Stimulated activated CD4-positive, alpha-beta T cell treated with anti-CD3 and anti-CD28 coated beads, Interleukin-12 subunit alpha, Interleukin-12 subunit beta, amount 100 ng/mL, for 24 hours (primary cell): Measurements from ENCODE around the gene TMEM121.

Experiments
- DNase-seq, 2 experiments: peaks; one replicate each; pipeline ENCODE4 v3.0.0-alpha.2; 2020; ENCODE audit warnings: low read depth in 2 of 2

The TMEM121 gene

DNA sequence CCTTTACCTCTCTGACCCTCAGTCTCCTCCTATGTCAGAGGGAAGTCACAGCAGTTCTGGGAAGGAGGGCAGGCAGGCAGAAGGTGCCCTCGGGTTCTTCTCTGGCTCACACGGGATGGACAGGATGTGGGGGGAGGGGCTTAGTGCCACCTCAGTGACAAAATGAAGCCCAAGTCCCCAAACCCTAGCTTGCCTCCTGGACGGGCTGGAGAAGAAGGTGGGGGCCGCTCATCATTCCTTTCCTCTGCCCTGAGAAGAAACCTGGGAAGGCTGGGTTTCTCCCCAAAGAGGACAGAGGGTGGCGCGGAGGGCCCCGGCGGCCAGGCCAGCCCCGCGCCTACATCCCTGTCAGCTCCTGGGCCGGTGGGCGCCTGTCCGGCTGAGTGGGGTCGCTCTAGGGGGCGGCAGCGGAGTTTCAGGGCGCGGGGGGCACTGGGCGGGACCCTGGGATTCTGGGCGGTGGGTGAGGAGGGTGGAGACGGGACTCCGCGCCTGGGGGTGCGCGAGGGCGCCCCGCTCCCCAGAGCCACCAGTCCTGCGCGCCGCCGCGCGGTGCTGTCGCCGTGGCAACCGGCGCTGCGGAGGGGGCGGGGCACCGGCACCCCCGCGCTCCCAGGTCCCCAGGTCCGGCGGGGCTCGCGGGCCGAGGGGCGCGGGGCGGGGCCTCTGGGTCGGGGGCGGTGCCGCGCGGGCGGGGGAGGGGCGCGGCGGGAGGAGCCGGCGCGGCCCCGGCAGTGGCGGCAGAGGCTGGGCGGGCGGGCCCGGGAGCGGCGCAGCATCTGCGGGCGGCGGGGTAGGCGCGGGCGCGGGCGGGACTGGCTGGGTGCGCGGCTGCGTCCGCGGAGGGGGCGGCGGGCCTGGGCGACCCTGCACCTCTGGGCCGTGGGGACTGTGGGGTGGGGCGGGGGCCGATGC lies at the start of gene TMEM121:
Gene TMEM121 (plus strand): TSS at position 723 of the 915 bp plus-strand sequence. CDS start 2,252 bp downstream, outside the sequence.
- DNase-seq = no peak

DNA sequence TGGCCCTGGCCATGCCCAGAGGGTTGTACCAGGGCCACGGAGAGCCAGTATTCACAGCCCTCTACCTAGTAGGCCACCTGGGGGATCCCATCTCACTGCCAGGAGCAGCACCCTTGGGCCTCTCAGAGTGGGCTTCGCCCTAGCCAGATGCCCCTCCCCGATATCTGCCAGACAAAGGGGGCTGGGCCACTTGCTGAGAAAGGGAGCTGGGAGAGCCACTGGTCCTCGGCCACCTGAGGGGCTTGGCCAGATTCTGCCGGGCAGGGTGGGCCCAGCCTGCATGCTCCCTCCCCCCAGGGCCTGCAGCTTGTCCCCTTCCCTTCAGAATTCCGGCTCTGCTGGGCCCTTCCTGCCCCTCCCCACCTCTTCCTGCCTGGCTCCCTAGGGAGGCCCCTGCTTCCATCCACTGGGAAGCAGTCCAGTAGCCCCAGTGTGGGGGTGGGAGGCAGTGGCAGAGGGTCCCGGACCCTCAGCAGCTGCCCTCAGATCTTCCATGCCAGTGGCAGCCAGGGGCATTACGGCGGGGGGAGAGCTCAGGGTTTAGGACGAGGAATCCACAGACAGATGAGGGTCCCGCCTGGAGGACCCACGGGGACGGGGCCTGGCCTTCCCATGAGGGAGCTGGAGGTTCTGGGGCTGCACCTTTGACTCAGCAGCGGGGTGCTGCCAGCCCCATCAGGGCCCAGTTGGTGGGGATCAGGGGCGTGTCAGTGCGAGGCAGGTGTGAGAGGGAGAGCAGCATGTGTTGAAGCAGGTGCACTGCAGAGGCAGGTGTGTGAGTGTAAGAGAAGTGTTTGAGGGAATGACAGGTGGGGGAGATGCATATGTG lies 49.3 kb upstream of the TMEM121 start:
- DNase-seq = no peak

DNA sequence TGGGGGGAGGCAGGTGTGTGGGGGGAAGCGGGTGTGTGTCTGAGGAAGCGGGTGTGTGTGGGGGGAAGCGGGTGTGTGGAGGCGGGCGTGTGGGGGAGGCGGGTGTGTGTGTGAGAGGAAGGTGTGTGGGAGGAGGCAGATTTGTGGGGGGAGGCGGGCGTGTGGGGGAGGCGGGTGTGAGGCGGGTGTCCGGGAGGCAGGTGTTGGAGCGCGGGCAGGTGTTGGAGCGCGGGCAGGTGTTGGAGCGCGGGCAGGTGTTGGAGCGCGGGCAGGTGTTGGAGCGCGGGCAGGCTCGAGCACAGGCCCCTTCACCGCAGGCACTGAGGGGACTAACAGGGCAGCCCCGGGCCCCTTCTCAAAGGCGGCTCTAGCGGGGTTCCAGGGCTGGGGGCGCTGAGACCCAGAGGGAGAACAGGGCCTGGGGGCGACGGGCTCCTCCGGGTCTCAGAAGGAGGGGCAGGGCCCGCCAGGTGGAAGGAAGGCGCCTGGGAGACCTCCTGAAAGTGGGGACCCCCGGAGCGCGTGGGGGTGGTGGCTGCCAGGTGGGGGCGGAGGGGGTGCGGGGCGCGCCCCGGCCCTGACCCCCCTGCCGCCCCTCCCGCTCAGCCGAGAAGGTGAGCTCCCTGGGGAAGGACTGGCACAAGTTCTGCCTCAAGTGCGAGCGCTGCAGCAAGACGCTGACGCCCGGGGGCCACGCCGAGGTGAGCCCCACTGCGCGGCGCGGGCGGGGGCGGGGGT lies 48.6 kb upstream of the TMEM121 start:
- no peak for DNase-seq

DNA sequence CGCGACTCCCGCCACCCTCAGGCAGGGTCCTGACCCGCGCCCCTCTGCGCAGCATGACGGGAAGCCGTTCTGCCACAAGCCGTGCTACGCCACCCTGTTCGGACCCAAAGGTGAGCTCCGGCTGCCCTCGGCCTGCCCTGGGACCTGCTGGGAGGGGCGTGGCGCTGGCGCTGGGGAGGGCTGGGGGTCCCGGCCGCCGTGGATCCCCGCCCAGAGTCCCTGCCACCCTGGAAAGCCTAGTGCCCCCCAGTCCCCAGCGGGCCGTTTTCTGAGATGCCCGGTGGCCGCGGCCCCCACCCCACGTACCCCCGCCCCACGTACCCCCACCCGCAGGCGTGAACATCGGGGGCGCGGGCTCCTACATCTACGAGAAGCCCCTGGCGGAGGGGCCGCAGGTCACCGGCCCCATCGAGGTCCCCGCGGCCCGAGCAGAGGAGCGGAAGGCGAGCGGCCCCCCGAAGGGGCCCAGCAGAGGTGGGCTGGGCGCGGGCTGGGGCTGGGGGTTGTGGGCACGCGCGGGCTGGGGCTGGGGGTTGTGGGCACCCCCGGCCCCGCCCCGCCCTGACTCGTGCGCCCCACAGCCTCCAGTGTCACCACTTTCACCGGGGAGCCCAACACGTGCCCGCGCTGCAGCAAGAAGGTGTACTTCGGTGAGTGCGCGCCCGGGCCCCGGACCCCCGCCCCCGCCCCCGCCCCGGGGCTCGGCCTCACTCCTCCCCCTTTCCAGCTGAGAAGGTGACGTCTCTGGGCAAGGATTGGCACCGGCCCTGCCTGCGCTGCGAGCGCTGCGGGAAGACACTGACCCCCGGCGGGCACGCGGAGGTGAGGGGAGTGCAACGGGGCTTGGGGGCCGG lies 47.8 kb upstream of the TMEM121 start:
- no peak for DNase-seq

DNA sequence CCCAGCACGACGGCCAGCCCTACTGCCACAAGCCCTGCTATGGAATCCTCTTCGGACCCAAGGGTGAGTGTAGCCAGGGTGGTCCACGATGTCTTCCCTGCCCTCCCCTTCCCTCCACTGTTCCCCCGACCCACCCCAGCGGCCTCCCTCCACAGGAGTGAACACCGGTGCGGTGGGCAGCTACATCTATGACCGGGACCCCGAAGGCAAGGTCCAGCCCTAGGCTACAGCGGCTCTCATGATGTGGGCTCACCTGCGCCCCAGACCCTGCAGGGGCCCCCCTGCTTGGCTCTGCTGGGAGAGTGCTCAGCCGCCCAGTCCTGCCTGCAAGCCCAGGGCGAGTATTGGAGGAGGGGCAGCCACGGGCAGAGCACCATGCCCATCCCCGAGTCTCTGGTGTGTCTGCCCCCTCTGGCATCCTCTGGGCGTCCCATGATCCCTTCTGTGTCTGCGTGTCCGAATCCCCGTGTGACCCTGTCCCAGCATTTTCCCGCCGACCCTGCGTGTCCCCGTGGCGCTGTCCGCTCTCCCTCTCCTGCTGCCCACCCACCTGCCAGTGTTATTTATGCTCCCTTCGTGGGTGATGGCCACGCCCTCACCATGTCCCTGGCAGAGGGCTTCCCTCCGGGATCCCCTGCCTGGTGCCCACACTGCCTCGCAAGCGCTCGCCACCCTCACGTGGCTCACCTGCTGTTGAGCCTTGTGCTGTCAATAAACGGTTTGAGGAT lies 46.8 kb upstream of the TMEM121 start:
- DNase-seq = no peak

DNA sequence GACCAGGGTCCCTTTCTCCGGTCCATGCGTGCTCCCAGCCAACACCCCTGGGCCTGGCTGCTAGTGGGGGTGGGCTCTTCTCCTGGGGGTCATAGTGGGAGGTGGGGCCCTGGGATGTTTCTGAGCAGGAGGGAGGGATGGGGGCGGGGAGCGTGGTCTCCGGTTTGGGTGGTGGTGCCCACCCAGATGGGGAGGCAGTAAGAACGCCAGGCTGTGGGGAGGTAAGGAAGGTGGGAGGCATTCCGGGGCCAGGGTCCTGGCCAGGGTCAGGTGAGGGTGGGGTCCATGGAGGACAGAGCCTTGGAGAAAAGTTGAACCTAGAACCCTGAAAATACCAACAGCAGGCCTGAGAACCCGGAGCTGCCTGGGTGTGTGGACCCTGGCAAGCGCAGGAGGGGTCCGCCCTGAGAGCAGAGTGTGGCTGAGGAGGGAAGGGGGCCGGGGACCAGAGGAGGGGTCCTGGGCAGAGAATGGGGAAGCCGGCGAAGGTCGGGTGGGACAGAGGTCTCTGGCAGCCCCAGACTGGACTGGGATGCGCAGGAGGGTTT lies 46.1 kb upstream of the TMEM121 start:
- no peak for DNase-seq

DNA sequence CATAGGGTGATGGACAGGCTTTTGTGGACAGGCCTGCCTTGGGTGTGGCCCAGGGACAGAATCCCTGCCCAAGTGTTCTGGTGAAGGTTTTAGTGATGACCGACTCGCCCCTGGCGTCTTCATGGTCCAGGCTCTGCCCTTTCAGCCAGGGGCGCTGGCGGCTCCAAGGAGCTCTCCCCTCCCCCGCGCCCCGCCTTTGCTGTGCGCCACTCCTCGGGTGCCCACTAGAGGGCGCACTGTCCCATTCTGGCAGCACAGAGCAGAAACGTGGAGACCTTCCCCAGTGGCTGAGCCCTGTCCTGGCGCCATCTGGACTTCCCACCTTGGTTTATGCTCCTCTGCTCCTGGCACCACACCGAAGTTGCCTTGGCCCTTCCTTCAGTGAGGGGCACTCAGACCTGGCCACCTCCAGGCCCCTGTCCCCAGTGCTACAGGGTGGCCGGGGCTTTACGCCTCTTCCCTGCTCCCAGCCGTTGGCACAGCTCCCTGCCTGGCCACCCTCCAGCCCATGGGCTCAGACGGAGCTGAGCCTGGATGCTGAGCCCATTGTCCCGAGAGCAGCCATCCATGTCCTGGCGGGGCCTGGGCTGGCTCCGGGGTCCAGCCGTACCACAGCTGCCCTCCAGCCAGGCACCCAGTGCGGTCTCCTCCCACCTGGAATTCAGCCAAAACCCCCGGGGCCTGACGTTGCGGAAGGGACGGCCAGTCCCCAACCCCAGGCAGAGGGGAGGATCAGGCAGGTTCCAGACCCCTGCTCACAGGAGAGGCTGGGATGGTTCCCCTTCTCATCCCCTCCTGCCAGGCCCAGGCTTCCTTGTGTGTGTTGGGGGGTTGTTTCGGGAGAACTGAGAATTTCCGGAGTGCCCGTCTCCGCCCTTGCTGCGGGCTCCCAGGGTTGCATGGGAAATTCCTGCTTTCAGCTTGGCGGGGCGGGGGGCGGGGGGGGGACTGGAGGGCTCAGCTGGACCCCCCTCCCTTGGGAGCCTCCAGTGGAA lies 45.3 kb upstream of the TMEM121 start:
- peak; percentile 81 to 88 for DNase-seq

DNA sequence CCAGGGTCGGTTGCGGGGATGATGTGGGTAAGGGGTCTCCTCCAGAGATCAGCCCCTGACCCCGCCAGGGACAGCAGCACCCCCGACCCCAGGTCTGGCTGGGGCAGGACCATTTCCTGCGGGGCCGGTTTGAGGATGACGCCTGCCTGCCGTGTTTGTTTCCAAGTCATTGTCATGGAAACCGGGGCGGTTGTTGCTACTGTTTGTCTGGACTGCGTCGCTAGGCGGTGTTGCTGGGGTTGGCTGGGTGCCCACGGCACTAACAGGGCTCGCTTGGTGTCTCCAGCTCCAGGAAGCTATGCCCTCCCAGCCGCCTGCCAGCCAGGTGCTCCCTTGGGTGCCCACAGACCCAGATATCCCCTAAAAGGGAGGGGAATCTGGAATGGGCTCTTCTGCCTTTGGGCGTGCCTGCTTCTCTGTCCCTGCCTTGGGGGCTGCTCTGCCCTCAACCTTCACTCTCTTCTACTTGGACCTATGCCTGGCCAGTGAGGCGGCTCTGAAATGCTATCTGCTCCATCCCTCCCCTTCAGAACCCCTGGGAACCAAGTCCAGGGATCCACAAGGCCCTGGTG lies 44.4 kb upstream of the TMEM121 start:
- peak; percentile 77 to 82 for DNase-seq

DNA sequence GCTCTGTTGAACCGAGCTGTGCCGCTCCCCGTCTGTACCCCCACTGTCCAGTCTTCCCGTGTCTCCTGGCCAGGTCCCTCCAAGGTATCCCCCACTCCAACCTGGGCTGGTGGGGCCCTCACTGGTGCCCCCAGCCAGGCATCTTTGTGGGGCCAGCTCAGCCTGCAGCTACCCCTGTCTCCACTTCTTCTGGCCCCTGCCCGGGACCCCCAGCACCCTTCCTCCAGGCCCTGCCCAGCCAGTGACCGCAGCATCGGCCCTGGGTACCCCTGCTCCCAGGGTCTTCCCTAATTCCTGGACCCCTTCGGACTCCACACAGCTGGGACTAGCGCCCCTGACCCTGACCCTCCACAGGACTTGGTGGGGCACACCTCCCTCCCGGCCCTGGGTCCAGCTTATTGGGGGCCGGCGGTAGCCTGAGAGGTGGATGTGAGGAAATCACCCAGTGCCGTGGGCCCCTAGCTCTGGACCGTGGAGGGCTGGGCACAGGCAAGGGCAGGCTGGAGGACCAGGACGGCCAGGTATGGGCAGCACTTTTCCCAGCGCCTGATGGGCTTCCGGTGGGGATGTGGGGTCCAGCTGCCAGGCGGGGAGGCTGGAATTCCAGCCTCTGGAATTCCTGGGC lies 43.8 kb upstream of the TMEM121 start:
- DNase-seq = no peak

DNA sequence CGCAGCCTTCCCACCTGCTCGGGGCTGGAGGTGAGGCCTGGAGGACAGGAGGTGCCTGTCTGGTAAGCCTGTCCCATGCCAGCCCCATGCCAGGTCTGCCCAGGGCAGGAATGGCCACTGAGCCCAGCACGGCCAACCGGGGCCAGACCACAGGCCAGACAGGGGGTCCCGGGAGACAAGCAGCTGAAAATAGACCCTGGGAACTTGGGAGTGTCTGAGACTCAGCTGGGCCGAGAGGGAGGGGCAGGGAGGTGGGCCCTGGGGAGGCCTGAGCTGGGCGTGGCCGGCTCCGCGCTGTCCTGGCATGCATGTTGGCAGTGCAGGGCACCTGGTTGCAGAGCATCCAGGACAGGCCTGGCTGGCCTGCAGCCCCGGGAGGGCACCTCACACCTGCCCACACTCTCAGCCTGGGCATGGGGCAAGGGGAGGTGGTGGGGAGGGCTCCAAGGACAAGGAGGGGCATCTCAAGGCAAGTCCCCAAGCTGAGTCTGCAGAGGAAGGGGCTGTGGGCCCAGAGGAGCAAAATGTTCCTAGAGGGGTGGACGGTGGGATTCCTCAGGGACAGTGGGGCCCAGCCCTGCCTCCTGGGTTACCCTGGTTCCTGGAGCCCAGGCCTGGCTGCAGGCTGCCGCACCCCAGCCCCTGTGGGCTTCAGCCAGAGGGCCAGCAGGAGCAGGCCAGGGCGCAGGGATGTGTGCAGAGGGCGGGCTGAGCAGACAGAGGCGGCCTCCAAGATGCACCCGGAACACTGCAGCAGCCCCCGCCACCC lies 42.9 kb upstream of the TMEM121 start:
- no peak for DNase-seq

DNA sequence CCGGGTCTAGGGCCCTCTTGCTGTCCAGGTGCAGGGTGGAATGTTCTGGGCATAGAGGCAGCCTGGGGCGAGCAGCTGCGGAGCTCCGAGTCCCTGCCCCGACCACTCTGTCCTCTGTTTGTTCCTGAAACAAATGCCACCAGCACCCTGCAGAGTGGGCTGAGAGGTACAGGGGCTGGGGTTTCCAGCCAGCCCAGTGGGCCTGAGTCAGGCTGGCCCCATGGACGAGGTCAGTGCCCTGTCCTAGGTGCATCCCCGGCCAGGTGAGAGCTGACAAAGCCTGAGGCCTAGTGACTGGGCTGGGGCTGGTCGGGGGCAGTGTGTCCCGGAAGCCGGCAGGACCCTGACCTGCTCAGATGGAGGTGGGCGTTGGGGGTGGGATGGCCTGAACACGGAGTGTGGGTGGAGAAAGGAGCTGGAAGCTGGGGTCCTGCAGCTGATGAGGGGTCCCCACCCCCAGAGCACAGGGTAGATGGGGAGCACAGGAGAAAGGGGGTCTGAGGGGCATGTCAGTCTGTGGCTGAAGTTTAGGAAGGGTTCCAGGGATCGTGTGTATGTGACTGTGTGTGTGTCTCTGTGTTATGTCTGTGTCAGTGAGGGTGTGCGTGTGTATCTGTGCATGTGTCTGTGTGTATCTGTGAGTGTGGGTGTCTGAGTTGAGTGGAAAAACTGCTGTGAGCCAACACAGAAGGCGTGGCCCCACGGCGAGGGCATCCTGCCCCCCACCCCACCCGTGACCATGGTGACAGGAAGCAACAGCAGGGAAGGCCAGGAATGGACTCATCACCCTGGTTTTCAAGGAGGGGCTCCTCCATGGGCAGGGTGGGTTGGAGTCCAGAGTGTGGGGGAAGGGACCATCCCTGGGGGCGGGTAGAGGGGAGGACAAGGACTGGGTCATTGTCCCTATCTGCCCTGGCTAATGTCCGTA lies 42.0 kb upstream of the TMEM121 start:
- DNase-seq = no peak

DNA sequence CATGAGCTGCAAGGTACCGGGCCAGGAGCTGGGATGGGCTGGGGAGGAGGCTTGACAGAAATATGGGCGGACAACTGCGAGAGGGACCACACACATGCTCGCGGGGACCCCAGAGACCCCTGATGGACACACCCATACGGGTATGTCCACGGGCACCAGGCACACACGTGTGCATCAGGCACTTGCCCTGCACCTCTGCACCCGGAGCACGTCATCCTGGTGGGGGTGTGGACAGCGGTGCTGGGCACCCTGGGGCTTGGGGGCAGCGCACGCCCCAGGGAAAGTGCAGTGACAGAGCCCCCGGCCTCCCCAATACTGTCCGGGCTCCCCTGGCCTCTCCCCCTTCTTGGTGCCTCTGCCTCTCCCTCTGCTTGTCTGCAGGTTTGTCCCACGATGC lies 41.4 kb upstream of the TMEM121 start:
- no peak for DNase-seq

DNA sequence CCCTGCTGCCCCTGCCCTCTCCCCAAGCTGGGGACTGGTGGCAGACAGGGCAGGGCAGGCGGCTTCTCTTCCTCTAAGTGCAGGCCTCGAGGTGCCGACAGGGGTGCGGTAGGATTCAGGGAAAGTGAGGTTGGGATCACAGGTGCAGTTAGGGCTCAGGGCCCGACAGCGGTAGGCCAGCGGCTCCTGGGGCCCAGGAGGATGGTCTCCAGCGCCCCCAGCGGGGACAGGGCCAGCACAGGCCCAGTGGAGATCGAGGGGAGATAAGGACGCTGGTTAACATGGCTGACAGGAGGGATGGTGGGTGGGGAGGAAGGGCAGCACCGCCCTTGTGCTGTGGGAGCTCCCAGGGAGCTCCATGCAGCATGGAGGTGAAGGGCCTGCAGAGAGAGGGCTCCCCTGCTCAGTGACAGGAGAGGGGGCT lies 40.6 kb upstream of the TMEM121 start:
- no peak for DNase-seq

DNA sequence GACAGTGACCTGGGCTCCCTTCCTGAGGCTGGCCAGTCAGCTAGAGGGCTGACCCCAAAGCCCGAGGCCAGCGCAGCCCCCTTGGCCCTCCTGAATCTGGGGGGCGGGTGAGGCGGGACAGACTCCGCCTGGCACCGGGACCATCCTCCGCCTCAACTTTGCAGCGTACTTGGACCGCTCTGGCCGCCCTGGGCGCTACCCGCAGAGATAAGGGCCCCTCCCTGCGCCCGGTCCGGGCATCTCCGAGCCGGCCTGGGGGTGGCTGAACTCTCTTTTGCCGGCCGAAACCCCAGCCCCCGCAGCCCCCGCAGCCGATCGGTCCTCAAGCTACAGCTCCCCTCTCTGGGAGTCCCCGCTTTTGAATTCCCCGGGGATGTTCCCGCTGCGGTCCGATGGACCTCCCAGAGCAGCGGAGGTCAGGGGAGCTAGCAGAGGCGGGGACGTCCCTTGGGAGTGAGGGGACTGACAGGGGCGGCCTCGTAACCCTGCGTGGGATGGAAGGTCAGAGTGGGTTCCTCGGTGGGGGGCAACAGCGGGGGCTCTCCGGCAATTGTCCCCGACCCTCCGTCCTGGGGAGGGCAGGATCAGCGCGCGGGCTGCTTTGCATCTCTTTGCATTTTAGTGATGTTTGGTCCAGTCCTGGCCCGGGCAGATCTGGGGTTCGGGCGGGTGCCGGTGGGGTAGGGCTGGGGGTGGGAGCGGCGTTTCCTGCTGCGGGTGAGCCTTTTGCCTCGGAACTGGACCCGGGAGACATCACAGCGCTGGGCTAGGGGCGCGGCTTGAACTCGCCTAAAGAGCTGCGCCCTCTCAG lies 40.0 kb upstream of the TMEM121 start, which contains the start of gene CRIP1:
Gene CRIP1 (plus strand): TSS at position 724 of the 811 bp plus-strand sequence. CDS start 374 bp downstream, outside the sequence.
- no peak for DNase-seq

DNA sequence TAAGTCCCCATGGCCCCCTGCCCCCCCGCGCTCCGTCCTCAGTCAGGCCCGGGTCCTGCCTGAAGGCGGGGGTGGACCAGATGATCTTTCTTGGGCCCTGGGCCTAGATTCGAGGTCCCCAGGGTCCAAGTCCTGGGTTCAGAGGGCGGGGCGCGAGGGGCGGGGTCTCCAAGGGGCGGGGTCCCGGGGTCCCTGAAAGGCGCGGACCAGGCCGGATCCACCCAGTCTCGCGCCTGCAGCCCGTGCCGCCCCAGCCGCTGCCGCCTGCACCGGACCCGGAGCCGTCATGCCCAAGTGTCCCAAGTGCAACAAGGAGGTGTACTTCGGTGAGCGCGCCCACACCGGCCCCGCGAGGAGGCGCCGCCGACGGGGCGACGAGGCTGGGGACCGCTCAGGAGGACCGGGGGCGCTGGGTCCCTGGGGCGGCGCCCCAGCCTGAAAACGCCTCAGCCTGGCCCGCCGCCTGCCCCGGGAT lies 39.4 kb upstream of the TMEM121 start:
- peak in 1 of 2 experiments; percentile 53 for DNase-seq
